Measurements from ENCODE around the gene CRYGA.

GRCh38 chr2:208147759-208148158 lies 15.6 kb downstream of the CRYGA start:
- no peak for TF ChIP-seq CTCF (conservative IDR thresholded peaks at IDR 0.05; ENCODE audit: low read depth, low read length)
- no peak for TF ChIP-seq EZH2 (IDR thresholded peaks at IDR 0.05; ENCODE audit: borderline replicate concordance, low read depth, low read length, poor library complexity, severe bottlenecking)
